DMS53 treated with DMSO at 0.1 percent for 48 hours (cell line): Measurements from ENCODE around the gene AKNA.

Experiments used
- DNase-seq: peaks from one replicate; lab custom pipeline; 2025; ENCODE audit not compliant: unreplicated experiment; lab: John Stamatoyannopoulos, UW

AKNA gene

DNA sequence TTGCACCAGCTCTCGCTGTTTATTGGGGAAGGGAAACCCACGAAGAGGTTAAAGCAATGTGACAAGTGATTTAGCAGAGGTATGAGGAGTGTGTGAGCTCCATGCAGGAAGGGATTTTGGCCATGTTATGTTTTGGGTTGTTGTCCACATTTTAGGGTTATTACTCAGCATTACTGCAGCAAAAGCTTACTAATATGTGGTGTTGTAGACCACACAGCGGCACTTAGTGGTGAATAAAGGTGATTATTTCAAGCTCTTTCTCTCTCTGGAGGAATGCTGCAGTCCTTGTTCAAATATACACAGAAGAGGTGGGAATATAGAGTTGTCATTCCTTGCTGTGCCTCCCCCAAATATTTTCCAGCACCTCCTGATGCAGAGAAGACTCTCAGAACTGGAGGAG is 29.7 kb upstream of the AKNA start:
- DNase-seq: no peak

DNA sequence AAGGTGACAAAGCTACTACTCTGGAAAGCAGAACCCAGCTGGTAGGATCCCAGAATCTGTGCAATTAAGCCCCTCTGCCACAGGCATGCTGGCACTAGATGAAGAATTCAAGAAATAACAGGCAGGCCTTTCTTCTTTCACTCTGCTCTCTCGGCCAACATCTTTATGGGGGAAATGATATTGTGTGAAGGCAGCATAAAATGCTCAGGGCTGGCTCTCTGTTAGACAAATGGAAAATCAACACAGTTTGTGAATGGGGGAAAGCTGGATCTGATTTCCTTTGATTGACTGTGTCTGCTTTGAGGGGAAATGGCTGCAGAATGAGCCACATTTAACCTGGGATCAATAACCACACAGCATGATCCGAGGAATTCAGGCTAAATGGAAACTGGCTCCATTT is 29.1 kb upstream of the AKNA start:
- DNase-seq: no peak

DNA sequence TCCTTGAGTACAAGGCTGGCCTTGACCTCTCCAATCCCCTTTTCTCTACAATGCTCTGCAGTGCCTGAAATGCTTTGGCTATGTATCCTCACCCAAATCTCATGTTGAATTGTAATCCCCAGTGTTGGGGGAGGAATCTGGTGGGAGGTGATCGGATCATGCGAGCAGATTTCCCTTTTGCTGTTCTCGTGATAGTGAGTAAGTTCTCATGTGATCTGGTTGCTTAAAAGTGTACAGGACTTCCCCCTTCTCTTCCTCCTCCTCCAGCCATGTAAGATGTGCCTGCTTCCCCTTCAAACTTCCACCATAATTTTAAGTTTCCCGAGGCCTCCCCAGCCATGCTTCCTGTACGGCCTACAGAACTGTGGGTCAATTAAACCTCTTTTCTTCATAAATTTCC is 28.5 kb upstream of the AKNA start:
- no peak for DNase-seq

DNA sequence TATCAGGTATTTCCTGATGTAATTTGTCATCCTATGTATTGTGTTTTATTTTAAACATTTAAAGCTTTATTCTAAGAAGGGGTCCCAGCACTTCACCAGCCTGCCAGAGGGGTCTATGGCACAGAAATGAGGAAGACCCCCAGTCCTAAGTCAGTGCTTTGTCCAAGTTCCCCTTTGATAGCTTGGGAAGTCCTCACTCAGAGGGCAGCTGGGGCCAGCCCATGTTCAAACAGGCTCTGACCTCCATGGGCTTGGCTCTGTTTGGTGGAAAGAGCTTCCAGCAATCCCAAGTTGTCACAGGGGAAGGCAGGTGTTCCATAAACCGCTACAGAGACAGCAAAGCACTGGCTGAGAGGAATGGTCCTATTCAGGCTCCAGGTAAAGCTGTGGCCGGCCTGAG is 26.6 kb upstream of the AKNA start:
- no peak for DNase-seq

DNA sequence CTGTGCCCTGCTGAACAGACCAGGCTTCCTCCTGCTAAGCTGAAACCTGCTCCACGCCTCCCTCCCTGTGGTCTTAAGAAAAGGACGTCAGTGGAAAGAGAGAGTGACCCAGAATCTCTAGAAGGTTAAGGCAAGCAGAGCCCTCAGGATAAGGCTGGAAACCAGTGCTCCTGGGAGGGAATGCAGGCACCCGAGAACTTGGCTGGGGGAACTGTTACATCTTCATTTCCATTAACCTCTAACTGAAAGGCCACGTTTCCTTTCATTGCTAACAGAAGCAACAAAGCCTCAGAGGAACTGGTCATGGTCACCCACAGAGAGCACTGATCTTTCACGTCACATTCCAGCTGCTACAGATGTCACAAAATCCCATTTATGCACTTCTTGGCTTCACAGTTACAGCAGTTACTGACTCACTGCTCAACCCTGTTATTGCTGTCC is 26.1 kb upstream of the AKNA start:
- no peak for DNase-seq

DNA sequence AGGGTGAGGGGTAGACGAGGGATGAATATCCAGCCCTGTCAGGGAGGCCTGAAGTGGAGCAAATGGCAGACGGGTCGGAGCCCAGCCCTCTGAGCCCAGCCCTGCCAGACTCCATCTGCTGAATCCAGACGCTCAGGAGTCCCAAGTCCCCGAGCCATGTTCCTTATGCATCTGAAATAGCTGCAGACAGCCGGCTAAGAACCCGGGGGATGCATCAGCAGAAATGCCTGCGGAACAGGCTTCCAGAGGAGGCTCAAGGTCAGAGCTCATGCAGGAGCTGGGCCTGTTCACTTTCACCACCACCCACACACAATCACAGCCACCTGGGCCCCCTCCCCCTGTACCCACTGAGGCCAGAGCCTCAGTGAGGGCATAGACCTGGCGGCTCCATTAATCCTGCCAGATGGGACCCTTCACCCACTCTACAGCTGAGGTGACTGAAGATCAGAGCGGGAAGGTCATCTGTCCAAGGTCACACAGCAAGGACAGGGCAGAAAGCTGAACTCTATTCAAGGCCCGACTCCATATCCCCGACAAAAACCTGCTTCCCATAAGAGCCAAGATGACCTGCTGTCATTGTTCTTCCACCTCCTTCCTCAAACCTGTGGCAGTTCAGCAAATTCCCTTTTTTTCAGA is 24.4 kb upstream of the AKNA start:
- DNase-seq: no peak

DNA sequence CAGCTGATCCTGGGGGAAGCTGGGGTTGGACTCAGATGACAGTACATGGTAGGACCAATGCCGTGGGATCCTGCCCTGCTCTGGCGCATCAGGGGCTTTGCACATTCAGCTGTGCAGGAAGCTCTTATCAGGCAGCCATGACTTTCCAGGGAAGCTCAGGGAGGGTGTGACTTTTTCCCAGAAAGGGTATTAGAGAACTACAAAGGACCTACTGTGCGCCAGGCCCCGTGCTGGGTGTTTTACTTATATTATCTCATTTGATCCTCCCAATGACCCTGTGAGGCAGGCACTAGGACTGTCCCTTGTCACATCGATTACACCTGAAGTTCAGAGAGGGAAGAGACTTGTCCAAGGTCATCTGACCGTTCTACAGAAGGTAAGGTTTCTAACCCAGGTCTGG is 23.7 kb upstream of the AKNA start:
- no peak for DNase-seq

DNA sequence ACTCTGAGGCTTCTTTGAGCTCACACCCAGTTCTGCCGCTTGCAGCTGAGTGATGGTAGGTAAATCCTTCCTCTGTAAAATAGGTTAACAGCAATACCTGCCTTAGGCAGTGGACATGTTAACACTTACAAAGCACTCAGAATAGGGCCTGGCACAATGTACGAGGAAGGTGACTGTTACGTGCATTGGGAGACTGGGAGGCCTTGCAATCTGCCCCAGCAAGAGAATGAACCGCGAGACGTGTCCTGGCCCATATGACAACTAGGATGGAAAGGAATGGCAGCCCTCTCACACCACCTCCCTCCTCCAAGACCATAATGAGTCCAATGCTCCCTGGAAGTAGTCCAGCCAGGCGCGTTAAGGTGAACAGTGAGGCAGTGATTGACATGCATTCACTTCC is 23.1 kb upstream of the AKNA start:
- DNase-seq: no peak

DNA sequence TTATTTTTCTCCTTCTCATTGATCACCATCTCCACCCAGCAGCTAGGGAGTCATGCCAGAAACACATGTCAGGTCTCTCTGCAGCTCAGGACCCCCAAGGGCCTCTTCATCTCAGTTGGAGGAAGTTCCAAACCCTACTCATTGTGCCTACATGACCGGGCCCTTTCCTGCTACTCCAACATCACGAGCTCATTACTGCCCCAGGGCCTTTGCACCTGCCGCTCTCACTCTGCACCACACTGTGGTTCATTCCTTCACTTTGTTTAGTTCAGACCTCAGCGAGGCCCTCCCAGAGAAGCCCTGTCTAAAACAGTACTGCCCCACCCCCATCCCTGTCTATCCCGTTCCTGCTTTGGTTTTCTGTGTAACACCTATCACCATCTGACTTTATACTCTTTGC is 22.1 kb upstream of the AKNA start:
- no peak for DNase-seq

DNA sequence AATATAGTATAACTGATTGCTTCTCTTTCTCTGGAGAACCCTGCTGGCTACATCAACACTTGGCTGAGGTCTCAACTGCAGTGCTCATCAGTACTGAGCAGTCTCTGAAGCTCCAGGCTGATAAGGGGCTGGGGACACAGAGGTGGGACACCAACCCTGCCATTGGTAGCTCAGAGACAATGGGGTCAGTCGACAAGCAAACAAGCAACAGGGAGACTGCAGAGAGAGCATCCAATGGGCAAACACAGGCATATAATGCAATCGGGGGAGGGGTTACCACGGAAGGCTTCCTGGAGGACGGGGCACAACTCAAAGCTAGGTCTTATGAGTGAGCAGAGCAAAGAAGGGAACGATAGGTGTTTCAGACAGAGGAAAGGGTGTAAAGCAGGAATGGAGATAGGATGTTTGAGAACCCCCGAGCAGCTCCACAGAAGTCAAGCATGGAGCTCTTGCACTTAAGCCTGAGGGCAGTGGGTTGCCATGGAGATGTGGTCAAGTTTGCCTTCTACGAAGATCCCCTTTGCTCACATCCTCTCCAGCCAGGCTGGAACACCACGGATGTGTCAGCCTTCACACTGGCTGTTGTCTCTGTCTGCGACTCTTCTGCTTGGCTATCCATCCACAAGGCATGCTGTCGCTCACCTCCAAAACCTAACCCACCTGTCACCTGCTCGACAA is 21.5 kb upstream of the AKNA start:
- DNase-seq: no peak

DNA sequence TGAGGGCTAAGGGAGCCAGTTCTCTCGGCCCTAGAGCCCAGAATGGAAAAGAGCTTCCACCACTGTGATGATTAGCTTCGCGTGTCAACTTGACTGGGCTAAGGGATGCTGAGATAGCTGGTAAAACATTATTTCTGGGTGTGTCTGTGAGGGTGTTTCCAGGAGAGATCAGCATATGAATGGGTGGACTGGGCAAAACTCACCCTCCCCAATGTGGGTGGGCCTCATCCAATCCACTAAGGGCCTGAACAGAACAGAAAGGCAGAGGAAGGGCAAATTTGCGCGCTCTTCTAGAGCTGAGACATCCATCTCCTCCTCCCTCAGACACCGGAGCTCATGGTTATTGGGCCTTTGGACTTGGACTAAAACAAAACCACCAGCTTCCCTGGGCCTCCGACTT is 20.9 kb upstream of the AKNA start:
- no peak for DNase-seq

DNA sequence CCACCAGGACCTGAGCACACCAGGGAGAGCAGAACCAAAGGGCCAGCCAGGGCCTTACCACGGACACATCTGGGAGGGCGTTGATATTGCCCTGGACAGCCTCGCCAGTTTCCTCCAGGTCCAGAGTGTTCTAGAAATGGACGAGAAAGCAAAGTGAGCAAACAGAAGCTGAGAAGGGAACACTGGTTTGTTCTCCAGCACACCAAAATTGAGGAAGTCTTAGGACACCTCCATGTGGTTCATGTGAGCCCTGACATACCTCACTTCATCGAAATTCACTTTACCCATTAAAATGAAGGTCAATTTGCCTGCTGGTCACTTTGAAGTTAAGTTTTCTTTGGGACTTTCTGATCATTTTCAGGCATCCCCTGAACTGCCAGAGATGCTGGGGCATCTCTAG is 20.1 kb upstream of the AKNA start:
- no peak for DNase-seq

DNA sequence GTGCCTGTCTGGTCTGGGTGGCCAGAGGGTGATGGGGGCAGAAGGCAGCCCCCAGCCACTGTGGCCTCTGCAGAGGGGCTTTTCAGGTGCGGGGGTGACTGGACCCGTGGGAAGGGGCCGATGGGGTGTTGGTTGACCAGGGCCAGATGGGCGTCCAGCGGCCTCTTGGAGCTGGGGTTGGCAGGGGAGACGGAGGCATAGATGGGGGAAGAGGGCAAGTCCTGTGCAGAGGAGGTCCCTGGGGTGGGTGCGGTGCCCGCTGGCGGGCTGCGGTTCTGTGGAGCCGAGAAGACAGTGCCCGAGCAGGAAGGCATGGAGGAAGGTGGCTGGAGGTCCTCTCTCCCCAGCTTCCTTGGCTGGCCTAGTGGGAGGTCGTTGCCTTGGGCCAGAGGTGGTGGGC is 18.7 kb upstream of the AKNA start:
- DNase-seq: no peak

DNA sequence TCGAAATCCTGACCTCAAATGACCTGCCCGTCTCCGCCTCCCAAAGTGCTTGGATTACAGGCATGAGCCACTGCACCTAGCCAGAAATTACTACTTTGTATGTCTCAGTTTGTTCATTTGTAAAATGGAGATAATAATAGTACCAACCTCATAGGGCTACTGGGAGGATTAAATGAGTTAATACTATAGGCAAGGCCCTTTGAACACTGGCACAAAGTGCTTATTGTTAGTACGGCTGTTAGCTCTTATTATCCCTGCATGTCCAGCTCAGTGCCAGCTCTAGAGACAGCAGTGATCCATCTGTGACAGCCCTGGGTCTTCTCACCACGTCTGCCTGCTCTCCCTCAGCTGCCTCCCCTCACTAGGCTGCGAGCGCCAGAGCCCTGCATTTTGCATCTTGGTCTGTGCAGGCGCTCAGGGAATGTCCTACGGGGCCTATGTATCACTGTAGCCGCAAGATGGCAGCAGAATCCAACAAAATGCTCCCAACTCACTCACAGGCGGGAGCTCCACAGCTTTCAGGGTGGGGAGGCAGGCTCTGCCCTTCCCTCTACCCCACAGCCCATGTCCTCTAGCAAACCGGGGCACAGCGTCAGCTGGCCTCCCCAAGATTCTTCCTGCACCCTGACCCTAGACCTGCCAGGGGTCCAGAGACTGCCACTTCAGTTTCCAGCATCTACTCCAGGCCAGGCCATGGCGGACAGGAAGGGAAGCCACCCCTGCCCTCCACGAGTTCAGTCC is 17.7 kb upstream of the AKNA start:
- peak; percentile 51 for DNase-seq

DNA sequence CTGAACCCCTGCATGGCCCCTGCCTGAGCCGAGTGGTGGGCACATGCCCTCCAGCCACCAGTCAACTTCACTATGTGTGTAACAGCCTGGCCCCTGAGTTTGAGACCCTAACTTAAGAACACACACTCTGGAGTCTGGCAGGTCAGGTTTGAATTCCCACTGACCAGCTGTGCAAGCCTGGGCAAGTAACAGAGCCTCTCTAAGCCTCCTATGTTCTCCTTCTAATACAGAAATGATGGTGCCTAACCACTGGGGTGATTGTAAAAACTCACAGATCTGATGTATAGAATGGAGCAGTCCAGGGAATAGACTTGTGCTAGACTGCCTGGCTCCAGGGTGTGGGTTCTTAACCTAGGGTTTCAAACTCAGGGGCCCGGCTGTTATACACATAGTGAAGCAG is 16.7 kb upstream of the AKNA start:
- DNase-seq: no peak

DNA sequence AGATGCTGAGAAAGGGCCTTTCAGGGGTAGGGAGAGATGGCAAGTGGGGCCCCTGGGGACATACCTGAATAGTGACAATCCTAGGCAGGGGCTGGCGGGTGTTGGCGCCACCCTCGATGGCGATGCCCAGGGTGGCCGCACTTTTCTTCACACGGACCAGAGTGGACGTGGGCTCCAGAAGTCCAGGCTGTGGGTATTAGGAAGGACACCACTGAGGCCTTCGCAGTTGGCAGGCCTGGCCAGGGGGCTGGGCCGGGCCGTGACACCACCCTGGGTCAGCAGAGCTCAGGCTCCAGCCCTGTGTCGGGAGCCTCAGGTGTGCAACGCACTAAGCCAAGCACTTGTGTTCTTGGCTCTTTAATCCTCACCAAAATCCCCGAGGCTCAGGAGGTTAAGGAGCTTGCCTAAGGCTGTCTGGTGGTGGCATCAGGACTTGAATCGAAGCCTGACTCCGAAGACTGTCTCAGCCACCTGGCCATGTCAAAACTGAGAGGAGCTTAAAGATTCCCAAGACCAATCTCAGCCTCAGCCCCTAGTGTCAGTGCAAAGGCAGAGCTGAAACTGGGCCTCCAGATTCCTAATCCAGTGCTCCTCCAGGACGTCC is 15.5 kb upstream of the AKNA start:
- no peak for DNase-seq

DNA sequence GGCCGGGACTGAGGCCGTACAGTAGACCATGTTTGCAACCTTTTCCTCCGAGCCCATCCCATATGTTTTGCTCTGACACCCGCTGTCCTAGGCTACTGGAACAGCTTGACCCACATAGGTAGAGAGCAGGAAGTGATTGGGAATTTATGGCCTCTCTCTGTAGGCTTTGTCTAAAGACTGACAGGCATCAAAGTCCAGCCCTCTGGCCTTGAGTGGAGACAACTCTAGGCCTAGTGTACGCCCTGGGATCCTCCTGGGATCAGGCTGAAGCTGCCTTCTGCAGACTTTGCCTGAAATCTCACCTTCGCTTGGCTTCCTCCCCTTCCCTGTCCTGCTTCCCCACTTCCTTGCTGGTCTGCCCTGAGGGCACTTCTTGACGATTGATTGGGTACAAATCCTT is 13.6 kb upstream of the AKNA start:
- DNase-seq: no peak

DNA sequence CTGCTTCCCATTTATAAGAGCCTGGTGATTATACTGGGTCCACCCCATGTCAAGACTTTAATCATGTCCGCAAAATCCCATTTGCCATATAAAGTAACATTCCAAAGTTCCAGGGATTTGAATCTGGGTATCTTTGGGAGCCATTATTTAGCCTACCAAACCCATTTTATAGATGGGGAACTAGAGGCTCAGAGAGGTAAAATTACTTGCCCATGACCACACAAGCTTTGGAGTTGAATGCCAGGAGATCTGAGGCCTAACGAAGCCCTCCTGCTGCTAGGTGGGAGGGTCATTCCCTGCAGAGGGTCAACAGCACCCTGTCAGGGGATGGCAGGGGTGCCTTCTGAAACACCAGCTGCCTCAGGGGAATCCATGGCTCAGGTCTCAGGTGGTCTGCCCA is 13.0 kb upstream of the AKNA start:
- no peak for DNase-seq

DNA sequence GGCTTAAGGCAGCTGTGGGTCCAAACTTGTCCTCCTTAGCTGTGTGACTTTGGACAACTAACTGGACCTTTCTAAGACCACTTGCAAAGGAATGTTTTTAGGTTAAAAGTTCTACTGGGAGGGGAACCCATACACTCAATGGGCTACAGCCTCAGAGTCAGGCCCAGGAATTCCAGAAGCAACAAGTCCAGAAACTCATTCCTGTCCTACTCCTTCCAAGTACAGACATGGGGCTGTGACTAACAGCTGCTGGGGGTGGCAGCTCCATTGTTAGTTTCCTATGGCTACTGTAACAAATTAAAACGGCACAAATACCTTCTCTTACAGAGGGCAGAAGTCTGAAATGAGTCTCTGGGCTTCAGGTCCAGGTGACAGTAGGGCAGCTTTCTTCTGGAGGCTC is 12.4 kb upstream of the AKNA start:
- DNase-seq: no peak

DNA sequence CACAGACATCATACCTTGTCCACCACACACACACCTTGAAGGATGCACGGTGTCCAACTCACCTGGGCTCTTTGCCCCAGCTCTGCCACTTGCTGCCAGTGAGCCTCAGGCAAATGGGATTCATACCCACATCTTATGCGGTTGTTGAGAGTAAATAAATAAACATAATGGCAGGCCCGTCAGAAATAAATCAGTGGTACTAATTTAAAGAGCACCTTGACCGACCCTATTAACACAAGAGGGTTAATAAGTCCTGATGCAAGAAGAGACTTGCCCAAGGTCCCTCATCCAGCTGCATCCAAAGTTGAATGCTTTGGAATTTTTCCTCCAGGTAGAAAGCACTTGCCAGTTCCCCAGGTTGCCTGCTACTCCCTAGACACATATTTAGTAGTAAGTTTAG is 11.6 kb upstream of the AKNA start:
- no peak for DNase-seq

DNA sequence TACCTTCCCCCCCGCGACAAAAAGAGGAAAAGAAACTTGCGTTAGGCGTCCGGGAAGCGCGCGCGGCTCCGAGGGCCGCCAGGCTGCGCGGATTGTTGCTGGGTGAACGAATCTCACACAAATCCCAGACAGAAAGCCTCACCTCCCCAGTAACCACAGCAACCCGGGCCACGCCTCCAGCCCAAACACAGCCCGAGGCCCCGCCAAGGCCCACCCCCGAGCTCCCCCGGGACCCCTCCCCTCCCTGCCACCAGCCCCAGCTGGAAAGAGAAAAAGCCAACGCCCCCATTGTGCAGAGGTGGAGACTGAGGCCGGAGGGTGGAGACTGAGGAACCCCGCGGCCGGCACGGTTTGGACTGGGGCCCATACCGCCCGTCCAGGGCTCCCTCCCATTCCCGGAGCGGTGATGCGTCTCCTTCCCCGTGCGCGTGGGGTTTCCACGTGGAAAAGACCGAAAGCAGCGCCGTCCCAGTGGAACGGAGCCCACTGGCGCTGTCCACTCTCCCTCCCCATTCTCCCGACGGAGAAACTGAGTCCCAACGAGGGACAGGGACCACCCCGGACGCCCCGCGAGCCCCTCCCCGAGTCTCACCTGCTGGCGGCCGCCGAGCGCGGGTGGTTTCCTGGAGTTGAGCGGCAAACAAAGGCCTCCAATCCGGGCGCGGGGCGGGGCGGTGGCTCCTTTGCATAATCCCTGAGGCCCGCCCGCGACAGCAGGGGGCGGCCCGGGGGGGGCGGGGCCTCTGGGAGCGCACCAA is 10.2 kb upstream of the AKNA start:
- peak; percentile 84 for DNase-seq
